NCI-H187 (cell line): ENCODE measurements around the gene PDZRN3.

Source experiments
- DNase-seq, 2 experiments: peaks; one replicate each; lab custom pipeline; 2025; lab: John Stamatoyannopoulos, UW

PDZRN3 gene

GRCh38 chr3:73520931-73521461 lies 103.7 kb downstream of the PDZRN3 start:
- DNase-seq, result no peak

DNA sequence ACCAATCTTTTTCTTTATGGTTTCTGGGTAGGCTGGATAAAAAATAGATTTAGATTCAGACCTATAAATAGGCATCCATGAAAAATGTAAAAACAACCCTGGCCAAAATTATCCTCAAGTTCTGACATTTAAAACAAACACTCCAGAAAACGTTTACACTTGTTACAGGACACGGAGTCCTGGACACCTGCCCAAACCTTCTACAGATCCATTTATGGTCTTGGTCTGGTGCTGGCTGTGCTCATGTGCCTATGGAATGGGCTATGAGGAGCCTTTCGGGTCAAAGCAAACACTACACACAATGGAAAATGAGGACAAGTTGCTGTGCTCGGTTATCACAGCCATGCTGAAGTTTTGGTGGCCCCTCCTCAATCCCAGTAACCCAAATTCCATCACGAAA lies 108.1 kb downstream of the PDZRN3 start:
- no peak for DNase-seq

- no peak for DNase-seq
Observed at GRCh38 chr3:73513260-73513659, 111.5 kb downstream of the PDZRN3 start.

- no peak for DNase-seq
Observed at GRCh38 chr3:73511571-73512525, 112.9 kb downstream of the PDZRN3 start.

- DNase-seq, result no peak
Observed at GRCh38 chr3:73510784-73511183, 114.0 kb downstream of the PDZRN3 start.

- no peak for DNase-seq
Observed at GRCh38 chr3:73510334-73510733, 114.4 kb downstream of the PDZRN3 start.

GRCh38 chr3:73509816-73510215 lies 114.9 kb downstream of the PDZRN3 start:
- no peak for DNase-seq

DNA sequence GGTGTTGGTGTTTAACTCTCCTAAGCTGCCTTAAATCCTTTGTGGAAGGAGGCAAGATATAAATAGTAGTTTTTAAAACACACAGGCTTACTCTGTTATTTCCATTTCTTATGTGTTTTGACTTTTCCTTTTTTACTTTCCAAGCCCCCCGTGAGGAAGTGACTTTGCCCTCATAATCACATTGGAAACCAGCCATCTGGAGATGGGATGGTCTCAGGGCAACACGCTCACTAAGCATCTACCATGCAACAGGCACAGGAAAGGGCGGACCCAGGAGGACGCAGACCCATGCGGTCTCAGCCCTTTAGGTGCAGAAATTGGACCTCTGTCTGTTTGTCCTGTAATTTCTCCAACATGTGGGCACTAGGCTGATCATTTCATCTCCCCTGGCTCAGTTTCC lies 115.7 kb downstream of the PDZRN3 start:
- no peak for DNase-seq

DNA sequence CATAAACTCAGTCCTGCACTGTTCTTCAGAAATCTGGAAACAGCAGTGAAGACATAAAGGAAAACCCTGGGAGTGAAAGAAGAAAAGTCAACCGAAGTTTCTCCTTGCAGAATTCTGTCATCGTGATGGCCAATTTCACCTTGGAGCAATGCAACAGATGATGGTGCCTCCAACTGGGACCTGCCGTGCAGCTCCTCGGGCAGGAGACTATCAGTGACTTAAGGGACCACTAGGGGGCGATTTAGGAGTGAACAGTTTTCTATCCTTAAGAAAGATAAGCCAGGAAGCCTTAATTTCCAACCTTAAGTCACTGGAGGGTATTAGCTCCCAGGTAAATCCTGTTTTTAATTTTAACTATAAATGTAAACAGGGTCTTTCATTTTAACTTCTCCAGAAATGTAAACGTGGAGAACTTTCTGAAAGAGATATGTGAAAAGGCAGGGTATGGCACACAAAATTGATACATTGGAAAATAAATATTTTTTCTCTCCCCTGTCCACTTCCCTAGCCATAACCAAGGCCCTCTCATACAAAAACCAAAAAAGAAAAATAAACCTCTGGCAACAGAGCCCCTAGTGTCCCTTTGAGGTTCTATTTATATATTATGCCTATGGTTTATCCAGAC lies 116.3 kb downstream of the PDZRN3 start:
- peak in 1 of 2 experiments; percentile 52 for DNase-seq

DNA sequence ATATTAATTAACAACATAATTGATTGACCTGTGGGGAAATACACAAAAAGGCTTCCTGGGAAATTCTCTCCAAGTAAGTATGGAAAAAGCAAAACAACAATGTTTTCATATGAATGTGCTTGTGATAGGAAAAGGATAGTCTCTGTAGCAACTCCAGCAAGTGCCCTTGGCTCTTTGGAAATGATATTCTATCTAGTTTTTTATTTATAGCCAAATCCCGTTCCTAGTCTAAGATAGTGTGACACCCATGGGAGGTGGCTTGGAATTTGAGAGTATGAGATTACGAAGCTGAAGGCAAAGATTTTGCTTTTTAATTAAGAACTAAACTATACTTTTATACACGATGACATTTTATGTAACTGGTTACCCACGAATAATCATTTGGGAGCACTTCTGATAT lies 119.9 kb downstream of the PDZRN3 start:
- no peak for DNase-seq

DNA sequence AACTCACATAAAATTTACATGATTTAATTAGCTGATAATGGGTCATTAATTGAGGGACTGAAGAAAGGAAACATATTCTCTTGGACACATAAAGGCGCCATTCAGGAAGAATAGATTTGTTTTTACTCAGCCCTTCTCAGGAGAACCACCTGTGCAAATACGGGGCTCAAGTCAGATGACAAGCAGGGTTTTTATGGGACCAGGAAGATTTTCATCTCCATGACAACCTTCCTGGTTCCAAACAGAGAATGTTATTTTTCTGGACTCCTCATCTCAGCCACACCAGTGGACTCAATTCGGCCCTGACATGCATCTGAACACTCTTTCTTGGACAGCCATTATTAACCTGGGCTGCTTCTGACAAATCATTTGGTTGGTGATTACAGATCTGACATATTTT lies 120.5 kb downstream of the PDZRN3 start:
- no peak for DNase-seq

GRCh38 chr3:73503781-73504180 lies 121.0 kb downstream of the PDZRN3 start:
- no peak for DNase-seq

DNA sequence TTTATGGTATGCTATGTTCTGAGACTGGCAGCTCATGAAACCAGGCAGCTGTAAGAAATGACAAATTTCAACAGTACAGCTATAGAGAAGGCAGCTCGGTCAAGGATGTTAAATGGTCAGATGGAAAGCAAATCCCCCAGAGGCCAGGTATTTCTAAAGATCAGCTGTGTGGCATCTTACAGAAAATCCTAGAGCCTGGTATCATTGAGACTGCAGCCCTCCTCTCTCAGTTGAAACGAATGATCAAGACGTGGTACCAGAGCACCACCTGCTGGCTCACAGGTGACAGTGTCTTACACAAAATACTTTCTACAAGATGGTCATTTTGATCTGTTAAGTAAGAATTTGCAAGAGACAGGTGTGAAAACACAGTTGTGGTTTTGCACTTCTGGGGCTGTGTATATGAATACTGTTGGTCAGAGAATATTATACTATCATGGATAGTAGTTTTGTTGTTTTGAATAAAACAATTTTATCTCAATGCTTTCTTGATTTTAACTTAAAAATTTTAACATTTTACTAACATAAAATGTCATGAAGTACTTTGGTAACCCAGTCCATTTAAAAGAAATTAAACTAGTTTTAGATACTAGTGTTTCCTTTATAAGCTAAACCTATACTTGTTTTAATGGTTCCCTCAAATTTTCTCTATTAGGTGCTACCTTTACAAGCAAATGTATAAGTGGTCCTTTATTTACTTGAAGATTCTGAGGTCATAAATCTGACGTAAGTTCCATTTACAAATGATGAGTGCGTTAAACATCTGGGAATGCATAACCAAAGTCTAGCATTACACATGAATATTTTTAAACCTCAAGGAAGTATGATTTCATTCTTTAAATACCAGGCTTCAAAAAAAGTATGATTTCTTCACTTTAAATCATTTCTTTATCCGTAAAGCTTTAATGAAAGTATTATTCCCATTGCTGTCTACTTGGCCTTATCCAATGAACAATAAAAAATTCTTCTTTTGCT lies 121.8 kb downstream of the PDZRN3 start:
- peak in 1 of 2 experiments; percentile 39 for DNase-seq

DNA sequence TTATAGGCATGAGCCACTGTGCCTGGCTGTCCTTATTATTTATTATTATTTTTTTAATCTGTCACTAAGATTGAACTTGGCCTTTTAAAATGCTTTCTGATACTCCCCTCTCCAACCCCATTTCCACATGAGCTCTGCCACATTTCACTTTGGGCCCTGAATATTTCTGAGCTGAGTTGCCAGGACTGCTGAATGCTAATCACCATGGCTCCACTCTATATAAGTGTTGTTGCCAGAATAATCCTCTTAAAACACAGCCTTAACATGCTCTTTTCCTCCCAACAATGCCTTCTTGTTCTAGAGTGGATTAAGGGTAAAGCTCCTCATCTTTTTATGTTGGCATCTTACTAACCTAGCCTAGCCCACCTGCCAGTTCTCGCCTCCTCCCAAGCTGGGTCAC lies 124.4 kb downstream of the PDZRN3 start:
- no peak for DNase-seq

DNA sequence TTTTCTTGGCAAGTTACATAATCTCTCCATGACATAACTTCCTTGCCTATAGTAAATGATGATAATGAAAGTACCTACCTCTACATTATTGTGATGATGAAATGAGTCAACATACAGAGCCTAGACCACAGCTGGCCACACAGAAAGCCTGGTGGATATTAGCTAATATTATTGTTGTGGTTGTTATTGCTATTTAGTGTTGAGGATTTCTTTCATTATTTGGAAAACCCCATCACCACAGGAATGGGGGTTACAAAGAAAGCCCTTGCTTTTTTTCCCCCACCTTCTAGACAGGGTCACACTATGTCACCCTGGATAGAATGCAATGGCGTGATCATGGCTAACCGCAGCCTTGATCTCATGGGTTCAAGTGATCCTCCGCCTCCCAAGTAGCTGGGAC lies 125.0 kb downstream of the PDZRN3 start:
- no peak for DNase-seq

GRCh38 chr3:73498764-73499622 lies 125.7 kb downstream of the PDZRN3 start:
- no peak for DNase-seq

GRCh38 chr3:73497646-73498406 lies 126.9 kb downstream of the PDZRN3 start:
- no peak for DNase-seq

DNA sequence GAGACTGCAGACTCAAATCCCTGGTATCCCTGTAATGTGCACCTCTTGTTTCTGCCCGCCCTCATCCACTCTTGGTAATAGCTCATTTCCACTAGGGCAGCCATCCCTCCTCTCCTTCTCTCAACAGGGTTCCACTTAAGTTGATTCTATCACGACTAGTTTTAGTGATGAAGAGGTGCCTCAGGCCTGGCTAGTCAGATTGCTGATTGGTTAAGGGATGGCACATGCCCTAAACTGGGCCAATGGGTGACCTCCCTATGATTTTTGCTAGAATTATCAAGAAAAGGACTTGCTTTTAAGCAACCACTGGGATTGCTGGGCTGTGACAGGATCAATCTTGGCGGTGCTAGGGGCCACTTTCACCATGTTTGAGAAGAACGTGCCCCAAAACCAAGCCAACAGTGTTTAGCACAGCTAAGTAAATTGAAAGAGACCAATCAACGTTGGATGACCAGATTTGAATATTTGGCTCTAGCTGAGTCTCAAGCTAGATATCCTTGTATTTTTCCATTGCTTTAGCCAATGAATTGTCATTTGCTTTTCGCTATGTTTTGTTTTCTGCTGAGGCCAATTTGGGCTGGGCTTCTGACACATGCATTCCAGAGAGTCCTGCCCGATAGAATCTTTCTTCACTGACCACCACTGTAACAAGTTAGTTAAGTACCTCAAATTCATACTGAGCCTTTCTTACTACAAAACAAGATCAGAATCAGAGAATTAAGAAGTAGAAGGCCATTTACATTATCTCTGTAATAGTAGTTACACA lies 131.0 kb downstream of the PDZRN3 start:
- no peak for DNase-seq

- DNase-seq, result no peak
Observed at GRCh38 chr3:73492186-73492585, 132.6 kb downstream of the PDZRN3 start.
